HepG2 (cell line): ENCODE results near the gene CIAO2B. TPM values are rescaled to one million over a fixed set of nuclear protein-coding genes. Genes with fewer than 3 reads are reported as not detected.

Experiments
- ATAC-seq: fragments of 200-7000 bp; cut with Tn5 transposase; 3 replicates; pipeline ENCODE4 v1.9.1; 2020; ENCODE audit warnings: mild to moderate bottlenecking, moderate library complexity
- BruUV-seq: library from RNA; stranded (reverse); fragments of 400-500 nt; replicated peaks from 2 replicates; lab custom pipeline; 2021; lab: Mats Ljungman, UMichigan
- CTCF ChIA-PET: fragments of 300-600 bp; formaldehyde crosslinking; extraction: SDS; loops from one replicate; lab custom pipeline; 2021; ENCODE audit warnings: low total read pairs, inconsistent platforms, low intra/inter-chr PET ratio; lab: Yijun Ruan, JAX
- POLR2A ChIA-PET: fragments of 350-600 bp; sonication (Branson Sonifier 250); formaldehyde crosslinking; loops from one replicate; lab custom pipeline; 2020; ENCODE audit warnings: antibody characterized with exemption, inconsistent platforms; lab: Yijun Ruan, JAX
- DNase-seq: peaks from one replicate; pipeline ENCODE4 v3.0.0-alpha.2; 2015; ENCODE audit warnings: low spot score
- FAIRE-seq: peaks from 3 replicates; lab custom pipeline; 2011; peaks lifted over from hg19 to GRCh38; lab: Jason Lieb, UNC
- H2AFZ ChIP-seq: one replicate; pipeline ENCODE4 v1.6.1; 2011; ENCODE audit warnings: low read length, inconsistent platforms
- H3K27ac ChIP-seq: fragments of 300-600 bp; 3 replicates; pipeline ENCODE4 v1.8.0; 2011; ENCODE audit warnings: mixed run types, mild to moderate bottlenecking, mixed read lengths, low read length, inconsistent platforms; ENCODE audit not compliant: insufficient read depth; ENCODE audit errors: extremely low read length
- H3K27me3 ChIP-seq, 2 experiments: fragments of 200-600 bp in 1 of 2; 2 replicates in 1 of 2; 3 replicates in 1 of 2; pipeline versions ENCODE4 v1.6.0 to v1.8.0; 2011; ENCODE audit warnings: low read length in 2 of 2, mild to moderate bottlenecking in 2 of 2, moderate library complexity in 2 of 2, inconsistent platforms in 1 of 2; ENCODE audit not compliant: insufficient read depth in 2 of 2, control insufficient read depth in 1 of 2
- H3K36me3 ChIP-seq, 2 experiments: fragments of 200-600 bp in 1 of 2; replicated peaks in 1 of 2; 2 replicates in 1 of 2; 3 replicates in 1 of 2; pipeline versions ENCODE4 v1.5.1 to v1.8.0; 2011; ENCODE audit warnings: low read length in 2 of 2, inconsistent platforms in 1 of 2; ENCODE audit not compliant: insufficient read depth in 2 of 2, control insufficient read depth in 1 of 2
- H3K4me1 ChIP-seq: 2 replicates; pipeline ENCODE4 v1.5.1; 2012; ENCODE audit warnings: low read length, inconsistent platforms; ENCODE audit not compliant: insufficient read depth
- H3K4me2 ChIP-seq: 2 replicates; pipeline ENCODE4 v1.6.0; 2011; ENCODE audit warnings: low read depth, low read length, inconsistent platforms
- H3K4me3 ChIP-seq, 3 experiments: fragments of 200-600 bp in 1 of 3; sonication (generic), shearing (Covaris generic) in 1 of 3; replicated peaks in 1 of 3; 2 replicates each; pipeline ENCODE4 v1.5.1; 2011 to 2016; ENCODE audit warnings: low read length in 3 of 3, inconsistent platforms in 2 of 3, low read depth in 2 of 3, mild to moderate bottlenecking in 2 of 3, control low read depth in 1 of 3, mixed read lengths in 1 of 3; ENCODE audit not compliant: insufficient read depth in 1 of 3
- H3K79me2 ChIP-seq: one replicate; pipeline ENCODE4 v1.6.1; 2011; ENCODE audit warnings: low read length, inconsistent platforms; ENCODE audit not compliant: insufficient read depth
- H3K9ac ChIP-seq: 2 replicates; pipeline ENCODE4 v1.6.0; 2011; ENCODE audit warnings: mild to moderate bottlenecking, low read depth, low read length, inconsistent platforms; ENCODE audit not compliant: insufficient read depth
- H3K9me3 ChIP-seq: 2 replicates; pipeline ENCODE4 v1.5.1; 2012; ENCODE audit warnings: mild to moderate bottlenecking, low read length
- H4K20me1 ChIP-seq: 2 replicates; pipeline ENCODE4 v1.6.0; 2011; ENCODE audit warnings: inconsistent platforms, mild to moderate bottlenecking, low read length, moderate library complexity; ENCODE audit not compliant: insufficient read depth
- ARID2 ChIP-seq: sonication (generic); formaldehyde crosslinking; IDR thresholded peaks from 2 replicates; pipeline ENCODE4 v1.8.1; 2022; ENCODE audit warnings: mild to moderate bottlenecking, missing genetic modification reagents, borderline replicate concordance
- NFE2L2 ChIP-seq: fragments of 150-350 bp; IDR thresholded peaks from 2 replicates; pipeline ENCODE4 v1.6.1; 2014; ENCODE audit warnings: low read length
- NONO ChIP-seq, 2 experiments: fragments of 450-650 bp in 1 of 2; sonication (generic) in 1 of 2; formaldehyde crosslinking in 1 of 2; IDR thresholded peaks in 1 of 2; conservative IDR thresholded peaks in 1 of 2; 2 replicates each; pipeline versions ENCODE4 v1.6.1 to v1.8.0; 2017 to 2022; ENCODE audit warnings: mild to moderate bottlenecking in 1 of 2, missing genetic modification reagents in 1 of 2, moderate library complexity in 1 of 2
- WGBS: methylation state at CpG from one replicate; pipeline ENCODE4 v1.1.6; 2017; ENCODE audit warnings: low lambda C conversion rate; 5-methylcytosine and 5-hydroxymethylcytosine counted together
- in situ Hi-C: cut with HindIII; loops from 2 replicates; pipeline ENCODE4 v1.10.0; 2017; ENCODE audit warnings: low pct_unique_long_range_greater_than_20kb; ENCODE audit not compliant: extremely low pct_ligation_motif_present
- intact Hi-C: fragments of 100-400 bp; cut with micrococcal nuclease; formaldehyde crosslinking; loops from one replicate; pipeline ENCODE4 v1.10.0; 2022; ENCODE audit not compliant: unreplicated experiment
- polyA plus RNA-seq, 8 experiments: library from polyadenylated mRNA; depleted of rRNA in 3 of 8; stranded (reverse) in 7 of 8; unstranded in 1 of 8; fragments of >200 nt; fragmentation: Illumina TruSeq in 4 of 8; extraction: Trizol in 4 of 8; gene quantifications; 2 replicates each; pipeline versions ENCODE4 v1.2.1 to v1.2.3, GENCODE V29; 2011 to 2016; ENCODE audit warnings: low read depth in 4 of 8, missing spikeins in 1 of 8, mixed read lengths in 1 of 8; ENCODE audit not compliant: insufficient read depth in 1 of 8
- total RNA-seq, 5 experiments: library from RNA; depleted of rRNA; stranded (reverse); fragments of >200 nt; fragmentation: Illumina TruSeq; extraction: Trizol; gene quantifications; 2 replicates each; pipeline ENCODE4 v1.2.3, GENCODE V29; 2016; ENCODE audit warnings: low read depth in 1 of 5
- TF ChIP-seq, protein P1 (sequence below): sonication (generic); formaldehyde crosslinking; IDR thresholded peaks from 2 replicates; pipeline ENCODE4 v1.9.0; 2022; ENCODE audit warnings: low read depth, missing genetic modification reagents

The CIAO2B gene
- total and polyA plus RNA-seq, 2 of the 13 experiments (the other 11 are each of a cell fraction or from before 2014, with no cell fraction given) = 157 to 293 TPM

DNA sequence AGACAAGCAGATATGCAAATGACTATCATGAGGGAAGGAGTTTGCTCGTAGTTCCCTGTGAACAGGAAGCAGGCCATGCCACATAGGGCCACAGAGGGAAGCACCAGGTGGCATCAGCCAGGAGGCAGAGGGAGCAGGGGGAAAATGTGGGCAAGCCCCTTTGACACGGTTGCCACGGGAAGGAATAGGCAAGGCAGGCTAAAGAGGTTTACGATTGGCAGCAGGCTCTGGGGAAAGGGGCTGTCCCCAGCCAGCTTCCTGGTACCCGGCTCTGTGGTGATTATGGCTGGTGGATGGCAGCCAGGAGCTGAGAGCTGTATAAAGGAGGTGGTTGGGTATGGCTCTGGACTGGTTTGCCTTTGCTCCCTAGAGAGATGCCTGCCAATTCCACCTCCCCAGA lies 27.7 kb upstream of the CIAO2B start:
- Histone ChIP-seq H3K27me3 (0 out of 5 replicates have a peak, but pooled peaks cover 0 to 3% of the 10 kb centered on the region in 2 experiments), H3K9ac (peak overlapping the region; percentile 0; the same call in 1 of the 2 replicates), H3K4me2 (peak overlapping the region; percentile 83), H3K9me3 (no peaks in the 10 kb centered on the region), H3K27ac (no peak overlapping the region), H4K20me1 (no peaks in the 10 kb centered on the region), H2AFZ (no peak overlapping the region), H3K79me2 (no peaks in the 10 kb centered on the region), H3K4me1 (peaks cover 47% of the 10 kb centered on the region), H3K36me3 (no peaks in the 10 kb centered on the region), H3K4me3 (peak overlapping the region in 2 of 3 experiments; percentile 74 to 77; a peak in 3 of 6 replicates)
- intact Hi-C loops = no loop called here
- ChIA-PET CTCF (interaction anchor here (0.7 to 1.5 kb wide), 2 partner anchors 8 to 67 kb away, joined by 3 to 6 read pairs; no protein-coding TSS in a partner anchor), POLR2A (interaction anchor here (1.2 to 1.4 kb wide), 2 partner anchors 43 to 71 kb away, joined by 3 to 4 read pairs; partner anchors contain the start of gene CDH16)
- 46% methylated on average over 5 of the region's 5 CpGs for WGBS
- FAIRE-seq (no peak), ATAC-seq (no peak), DNase-seq (no peak)
- in situ Hi-C loops = no loop called here
- BruUV-seq = no TSS peak
- TF ChIP-seq ARID2 (CRISPR knock-in tag) (0 out of 2 replicates have a peak, but pooled peaks have one; percentile 25), NFE2L2 (no peak), NONO (IDR thresholded peaks at IDR 0.05) (no peak), NONO (CRISPR knock-in tag; conservative IDR thresholded peaks at IDR 0.05) (0 out of 2 replicates have a peak, but pooled peaks have one; percentile 2)
- TF ChIP-seq, protein P1, sequence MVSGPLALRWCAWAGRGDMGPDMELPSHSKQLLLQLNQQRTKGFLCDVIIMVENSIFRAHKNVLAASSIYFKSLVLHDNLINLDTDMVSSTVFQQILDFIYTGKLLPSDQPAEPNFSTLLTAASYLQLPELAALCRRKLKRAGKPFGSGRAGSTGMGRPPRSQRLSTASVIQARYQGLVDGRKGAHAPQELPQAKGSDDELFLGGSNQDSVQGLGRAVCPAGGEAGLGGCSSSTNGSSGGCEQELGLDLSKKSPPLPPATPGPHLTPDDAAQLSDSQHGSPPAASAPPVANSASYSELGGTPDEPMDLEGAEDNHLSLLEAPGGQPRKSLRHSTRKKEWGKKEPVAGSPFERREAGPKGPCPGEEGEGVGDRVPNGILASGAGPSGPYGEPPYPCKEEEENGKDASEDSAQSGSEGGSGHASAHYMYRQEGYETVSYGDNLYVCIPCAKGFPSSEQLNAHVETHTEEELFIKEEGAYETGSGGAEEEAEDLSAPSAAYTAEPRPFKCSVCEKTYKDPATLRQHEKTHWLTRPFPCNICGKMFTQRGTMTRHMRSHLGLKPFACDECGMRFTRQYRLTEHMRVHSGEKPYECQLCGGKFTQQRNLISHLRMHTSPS (CRISPR knock-in tag) = 0 out of 2 replicates have a peak, but pooled peaks have one; percentile 36
